ENCODE data around the gene FAT4. TPM values are rescaled to one million over a fixed set of nuclear protein-coding genes. Genes with fewer than 3 reads are reported as not detected.

FAT4 gene
- total and polyA plus RNA-seq, 3 donors from 2014 or later: 2.8 to 8.9 (median 6.5) TPM

DNA sequence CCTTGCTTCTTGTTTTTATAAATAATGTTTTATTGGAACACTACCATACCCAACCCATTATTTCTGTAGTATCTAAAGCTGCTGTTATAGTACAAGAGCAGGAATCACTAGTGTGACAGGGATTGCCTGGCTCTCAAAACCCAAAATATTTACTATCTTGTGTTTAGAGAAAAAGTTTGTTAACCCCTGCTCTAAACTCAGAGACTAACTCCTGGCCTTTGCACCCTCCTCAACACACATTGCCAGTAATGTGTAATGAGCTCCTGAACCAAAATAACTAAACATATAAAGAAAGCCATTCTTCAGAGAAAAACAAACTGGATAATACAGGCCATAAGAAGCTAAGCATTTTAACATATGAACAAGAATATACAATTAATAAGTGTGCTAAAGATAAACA lies 8.2 kb upstream of the FAT4 start:
- no peak overlapping the region for H3K4me3 ChIP-seq
- no peak for DNase-seq
- no peak overlapping the region for H3K27ac ChIP-seq
- TF ChIP-seq, protein P1, sequence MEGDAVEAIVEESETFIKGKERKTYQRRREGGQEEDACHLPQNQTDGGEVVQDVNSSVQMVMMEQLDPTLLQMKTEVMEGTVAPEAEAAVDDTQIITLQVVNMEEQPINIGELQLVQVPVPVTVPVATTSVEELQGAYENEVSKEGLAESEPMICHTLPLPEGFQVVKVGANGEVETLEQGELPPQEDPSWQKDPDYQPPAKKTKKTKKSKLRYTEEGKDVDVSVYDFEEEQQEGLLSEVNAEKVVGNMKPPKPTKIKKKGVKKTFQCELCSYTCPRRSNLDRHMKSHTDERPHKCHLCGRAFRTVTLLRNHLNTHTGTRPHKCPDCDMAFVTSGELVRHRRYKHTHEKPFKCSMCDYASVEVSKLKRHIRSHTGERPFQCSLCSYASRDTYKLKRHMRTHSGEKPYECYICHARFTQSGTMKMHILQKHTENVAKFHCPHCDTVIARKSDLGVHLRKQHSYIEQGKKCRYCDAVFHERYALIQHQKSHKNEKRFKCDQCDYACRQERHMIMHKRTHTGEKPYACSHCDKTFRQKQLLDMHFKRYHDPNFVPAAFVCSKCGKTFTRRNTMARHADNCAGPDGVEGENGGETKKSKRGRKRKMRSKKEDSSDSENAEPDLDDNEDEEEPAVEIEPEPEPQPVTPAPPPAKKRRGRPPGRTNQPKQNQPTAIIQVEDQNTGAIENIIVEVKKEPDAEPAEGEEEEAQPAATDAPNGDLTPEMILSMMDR (IDR thresholded peaks at IDR 0.05): no peak
- no peak for TF ChIP-seq POLR2A (IDR thresholded peaks at IDR 0.05)
- intact Hi-C loops (cut with DNase I; ENCODE audit: low total_unique reads): no loop called here
- H3K9me3 ChIP-seq: no peaks in the 10 kb centered on the region
- no peaks in the 10 kb centered on the region for H3K4me1 ChIP-seq
- H3K27me3 ChIP-seq: no peaks in the 10 kb centered on the region
- no peaks in the 10 kb centered on the region for H3K36me3 ChIP-seq (ENCODE audit: low read depth, missing control alignments)

DNA sequence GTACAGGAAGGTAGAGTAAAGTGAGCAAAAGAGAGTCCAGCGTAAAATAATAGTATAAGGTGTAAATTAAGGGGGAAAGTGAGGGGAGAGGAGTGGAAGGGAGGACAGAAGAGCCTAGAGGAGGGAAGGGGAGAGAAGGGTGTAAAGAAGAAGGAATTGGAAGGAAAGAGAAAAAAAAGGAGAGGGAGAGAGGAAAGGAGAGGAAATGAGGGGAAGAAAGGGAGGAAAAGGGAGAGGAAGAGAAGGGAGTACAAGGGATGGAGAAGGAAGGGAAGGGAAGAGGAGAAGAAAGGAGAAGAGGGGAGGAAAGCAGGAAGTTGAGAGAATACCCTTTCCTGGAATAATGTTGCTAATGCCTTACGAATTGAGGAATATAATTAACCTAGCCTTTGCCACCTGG lies 3.3 kb upstream of the FAT4 start:
- Histone ChIP-seq H3K36me3 (ENCODE audit: low read depth, missing control alignments) (no peaks in the 10 kb centered on the region), H3K27ac (no peak overlapping the region), H3K4me1 (peaks cover 7% of the 10 kb centered on the region), H3K9me3 (no peaks in the 10 kb centered on the region), H3K4me3 (no peak overlapping the region), H3K27me3 (no peaks in the 10 kb centered on the region)
- intact Hi-C loops (cut with DNase I; ENCODE audit: low total_unique reads): loop anchor here (5.0 kb wide), 1 partner anchor 426 kb away; no protein-coding TSS in a partner anchor
- DNase-seq: no peak
- 83 to 91% methylated on average over 2 of the region's 2 CpGs for WGBS, 2 donors
- no peak for TF ChIP-seq POLR2A (IDR thresholded peaks at IDR 0.05)
- TF ChIP-seq, protein P1 (IDR thresholded peaks at IDR 0.05): no peak

DNA sequence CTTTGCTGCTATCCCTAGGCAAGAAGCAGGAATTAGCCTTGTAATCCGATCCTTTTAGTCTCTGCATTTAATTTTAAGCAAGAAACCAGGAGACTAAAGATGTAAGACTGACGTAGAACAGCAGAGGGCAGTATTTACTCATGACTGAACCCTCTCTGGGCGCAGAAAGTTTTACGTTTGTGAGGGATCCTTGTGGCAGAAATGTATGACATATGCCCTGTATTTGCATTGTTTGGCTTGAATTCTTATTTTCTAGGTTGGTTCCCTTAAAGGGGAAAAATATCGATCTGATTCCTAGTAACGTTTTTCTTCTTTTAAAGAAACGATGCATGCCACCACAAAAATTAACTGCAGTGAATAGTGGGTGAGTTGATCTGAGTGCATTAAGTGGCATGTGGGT lies 1.3 kb upstream of the FAT4 start:
- no peaks in the 10 kb centered on the region for H3K9me3 ChIP-seq
- no peak overlapping the region for H3K27ac ChIP-seq
- no peaks in the 10 kb centered on the region for H3K36me3 ChIP-seq (ENCODE audit: low read depth, missing control alignments)
- H3K4me1 ChIP-seq: peaks cover 13% of the 10 kb centered on the region
- 2 to 3% methylated on average over 7 of the region's 7 CpGs for WGBS, 2 donors
- intact Hi-C loops (cut with DNase I; ENCODE audit: low total_unique reads): loop anchor here (5.0 kb wide), 1 partner anchor 424 kb away; no protein-coding TSS in a partner anchor
- peak; percentile 46 for DNase-seq
- no peaks in the 10 kb centered on the region for H3K27me3 ChIP-seq
- H3K4me3 ChIP-seq: no peak overlapping the region
- TF ChIP-seq POLR2A (IDR thresholded peaks at IDR 0.05): no peak
- TF ChIP-seq, protein P1 (IDR thresholded peaks at IDR 0.05): peak; percentile 73 to 86 (median 85)

DNA sequence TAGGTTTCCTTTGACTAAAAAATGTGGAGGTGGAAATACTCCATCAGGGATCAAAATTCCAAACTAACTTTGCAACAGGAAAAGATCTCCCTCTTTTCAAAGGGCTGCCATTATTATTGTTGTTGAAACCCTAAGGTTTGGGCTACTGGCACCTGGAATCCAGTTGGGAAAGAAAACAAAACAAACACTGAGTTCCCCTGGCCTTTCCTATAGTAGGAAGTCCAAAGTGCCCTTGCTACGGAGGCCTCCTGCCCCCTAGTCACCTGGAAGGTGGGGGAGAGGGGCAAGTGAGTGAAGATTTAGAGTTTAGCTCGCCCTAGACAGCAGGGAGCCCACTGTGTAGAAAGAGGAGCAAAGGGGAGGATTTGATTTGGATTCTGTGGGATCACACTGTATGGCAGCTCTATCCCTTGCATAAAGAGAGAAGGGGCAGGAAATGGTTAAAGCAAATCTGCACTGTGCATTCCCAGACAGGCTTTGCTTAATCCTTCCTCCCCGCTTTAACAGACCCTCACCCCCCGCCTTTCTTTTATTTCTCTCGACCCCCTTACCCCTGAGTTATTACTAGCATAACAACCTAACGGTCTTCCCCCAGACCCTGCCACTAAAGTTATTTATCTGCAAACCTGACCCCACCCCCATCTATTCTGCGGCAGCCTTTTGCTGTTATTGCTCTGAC lies 627 bp upstream of the FAT4 start:
- intact Hi-C loops (cut with DNase I; ENCODE audit: low total_unique reads): loop anchor here (5.0 kb wide), 1 partner anchor 423 kb away; no protein-coding TSS in a partner anchor
- H3K4me3 ChIP-seq: peak overlapping the region; percentile 80 to 87
- no peaks in the 10 kb centered on the region for H3K27me3 ChIP-seq
- DNase-seq: no peak
- no peaks in the 10 kb centered on the region for H3K9me3 ChIP-seq
- H3K4me1 ChIP-seq: peaks cover 13% of the 10 kb centered on the region
- WGBS, 2 donors: 8 to 9% methylated on average over 7 of the region's 7 CpGs
- TF ChIP-seq POLR2A (IDR thresholded peaks at IDR 0.05): no peak
- TF ChIP-seq, protein P1 (IDR thresholded peaks at IDR 0.05): no peak
- peak overlapping the region; percentile 21 for H3K27ac ChIP-seq
- no peaks in the 10 kb centered on the region for H3K36me3 ChIP-seq (ENCODE audit: low read depth, missing control alignments)
